ENCODE measurements around the gene NOX3. TPM values are rescaled to one million over a fixed set of nuclear protein-coding genes. Genes with fewer than 3 reads are reported as not detected.
A peak's percentile ranks its signal among the peaks of the same experiment; 100 is the strongest.

NOX3 gene
- total RNA-seq, 1 experiment from 2014 or later, result not detected

- DNase-seq (ENCODE audit: low read depth), result no peak
Measured at GRCh38 chr6:155399745-155400653, 55.6 kb downstream of the NOX3 start.

GRCh38 chr6:155399062-155399744 is 56.4 kb downstream of the NOX3 start:
- no peak for DNase-seq (ENCODE audit: low read depth)

GRCh38 chr6:155398701-155399061 is 57.0 kb downstream of the NOX3 start:
- DNase-seq (ENCODE audit: low read depth), result no peak

GRCh38 chr6:155398221-155398620 is 57.4 kb downstream of the NOX3 start:
- no peak for DNase-seq (ENCODE audit: low read depth)

- DNase-seq (ENCODE audit: low read depth), result no peak
Measured at GRCh38 chr6:155397172-155397705, 58.4 kb downstream of the NOX3 start.

GRCh38 chr6:155396605-155397004 is 59.0 kb downstream of the NOX3 start:
- DNase-seq (ENCODE audit: low read depth), result no peak

- DNase-seq (ENCODE audit: low read depth), result no peak
Measured at GRCh38 chr6:155395339-155395738, 60.3 kb downstream of the NOX3 start.

- peak; percentile 25 for DNase-seq (ENCODE audit: low read depth)
Measured at GRCh38 chr6:155389130-155389529, 66.5 kb downstream of the NOX3 start.

GRCh38 chr6:155388591-155388990 is 67.0 kb downstream of the NOX3 start:
- DNase-seq (ENCODE audit: low read depth), result peak; percentile 12

- DNase-seq (ENCODE audit: low read depth), result no peak
Measured at GRCh38 chr6:155387481-155387880, 68.2 kb downstream of the NOX3 start.

- DNase-seq (ENCODE audit: low read depth), result no peak
Measured at GRCh38 chr6:155384321-155384952, 71.2 kb downstream of the NOX3 start.

- DNase-seq (ENCODE audit: low read depth), result no peak
Measured at GRCh38 chr6:155383913-155384312, 71.7 kb downstream of the NOX3 start.

GRCh38 chr6:155382338-155382685 is 73.3 kb downstream of the NOX3 start:
- peak; percentile 44 for DNase-seq (ENCODE audit: low read depth)

- DNase-seq (ENCODE audit: low read depth), result peak; percentile 44
Measured at GRCh38 chr6:155381673-155382337, 73.8 kb downstream of the NOX3 start.

GRCh38 chr6:155380666-155381332 is 74.8 kb downstream of the NOX3 start:
- DNase-seq (ENCODE audit: low read depth), result no peak

- no peak for DNase-seq (ENCODE audit: low read depth)
Measured at GRCh38 chr6:155378724-155379123, 76.9 kb downstream of the NOX3 start.

GRCh38 chr6:155378276-155378675 is 77.4 kb downstream of the NOX3 start:
- DNase-seq (ENCODE audit: low read depth), result no peak

- DNase-seq (ENCODE audit: low read depth), result peak; percentile 96
Measured at GRCh38 chr6:155377061-155377460, 78.6 kb downstream of the NOX3 start.

GRCh38 chr6:155375801-155376200 is 79.8 kb downstream of the NOX3 start:
- no peak for DNase-seq (ENCODE audit: low read depth)

GRCh38 chr6:155374681-155375080 is 81.0 kb downstream of the NOX3 start:
- DNase-seq (ENCODE audit: low read depth), result no peak

GRCh38 chr6:155373276-155373675 is 82.4 kb downstream of the NOX3 start:
- no peak for DNase-seq (ENCODE audit: low read depth)
